ENCODE results near the gene MANSC4. TPM values are rescaled to one million over a fixed set of nuclear protein-coding genes. Genes with fewer than 3 reads are reported as not detected.

The MANSC4 gene
- total and polyA plus RNA-seq, 2 of the 13 experiments (the other 11 are each of a cell fraction or from before 2014, with no cell fraction given), result not detected

GRCh38 chr12:27782481-27782880, 2.4 kb upstream of the MANSC4 start:
- FAIRE-seq (no peak), ATAC-seq (no peak), DNase-seq (ENCODE audit: low spot score) (no peak)
- Histone ChIP-seq H2AFZ (ENCODE audit: low read length) (no peak overlapping the region), H3K27ac (ENCODE audit: extremely low read length, insufficient read depth, low read length) (no peak overlapping the region), H3K4me2 (ENCODE audit: low read depth, low read length) (no peak overlapping the region), H3K4me3 (replicated peaks in 1 of 3; ENCODE audit: insufficient read depth in 1 of 3, low read depth in 2 of 3, low read length in 3 of 3) (no peak overlapping the region), H3K4me1 (ENCODE audit: insufficient read depth, low read length) (peaks cover 34% of the 10 kb centered on the region), H3K36me3 (replicated peaks in 1 of 2; ENCODE audit: control insufficient read depth in 1 of 2, insufficient read depth in 2 of 2, low read length in 2 of 2) (no peaks in the 10 kb centered on the region; a peak in 1 of 5 replicates), H3K27me3 (ENCODE audit: control insufficient read depth in 1 of 2, insufficient read depth in 2 of 2, low read length in 2 of 2) (no peaks in the 10 kb centered on the region), H3K9ac (ENCODE audit: insufficient read depth, low read depth, low read length) (no peak overlapping the region), H3K79me2 (ENCODE audit: insufficient read depth, low read length) (peaks cover 31% of the 10 kb centered on the region), H4K20me1 (ENCODE audit: insufficient read depth, low read length) (no peaks in the 10 kb centered on the region), H3K9me3 (ENCODE audit: low read length) (no peaks in the 10 kb centered on the region)
- in situ Hi-C loops (cut with HindIII; ENCODE audit: extremely low pct_ligation_motif_present, low pct_unique_long_range_greater_than_20kb), result no loop called here
- TF ChIP-seq, protein P1, sequence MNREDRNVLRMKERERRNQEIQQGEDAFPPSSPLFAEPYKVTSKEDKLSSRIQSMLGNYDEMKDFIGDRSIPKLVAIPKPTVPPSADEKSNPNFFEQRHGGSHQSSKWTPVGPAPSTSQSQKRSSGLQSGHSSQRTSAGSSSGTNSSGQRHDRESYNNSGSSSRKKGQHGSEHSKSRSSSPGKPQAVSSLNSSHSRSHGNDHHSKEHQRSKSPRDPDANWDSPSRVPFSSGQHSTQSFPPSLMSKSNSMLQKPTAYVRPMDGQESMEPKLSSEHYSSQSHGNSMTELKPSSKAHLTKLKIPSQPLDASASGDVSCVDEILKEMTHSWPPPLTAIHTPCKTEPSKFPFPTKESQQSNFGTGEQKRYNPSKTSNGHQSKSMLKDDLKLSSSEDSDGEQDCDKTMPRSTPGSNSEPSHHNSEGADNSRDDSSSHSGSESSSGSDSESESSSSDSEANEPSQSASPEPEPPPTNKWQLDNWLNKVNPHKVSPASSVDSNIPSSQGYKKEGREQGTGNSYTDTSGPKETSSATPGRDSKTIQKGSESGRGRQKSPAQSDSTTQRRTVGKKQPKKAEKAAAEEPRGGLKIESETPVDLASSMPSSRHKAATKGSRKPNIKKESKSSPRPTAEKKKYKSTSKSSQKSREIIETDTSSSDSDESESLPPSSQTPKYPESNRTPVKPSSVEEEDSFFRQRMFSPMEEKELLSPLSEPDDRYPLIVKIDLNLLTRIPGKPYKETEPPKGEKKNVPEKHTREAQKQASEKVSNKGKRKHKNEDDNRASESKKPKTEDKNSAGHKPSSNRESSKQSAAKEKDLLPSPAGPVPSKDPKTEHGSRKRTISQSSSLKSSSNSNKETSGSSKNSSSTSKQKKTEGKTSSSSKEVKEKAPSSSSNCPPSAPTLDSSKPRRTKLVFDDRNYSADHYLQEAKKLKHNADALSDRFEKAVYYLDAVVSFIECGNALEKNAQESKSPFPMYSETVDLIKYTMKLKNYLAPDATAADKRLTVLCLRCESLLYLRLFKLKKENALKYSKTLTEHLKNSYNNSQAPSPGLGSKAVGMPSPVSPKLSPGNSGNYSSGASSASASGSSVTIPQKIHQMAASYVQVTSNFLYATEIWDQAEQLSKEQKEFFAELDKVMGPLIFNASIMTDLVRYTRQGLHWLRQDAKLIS (CRISPR knock-in tag; IDR thresholded peaks at IDR 0.05), result no peak
- TF ChIP-seq SRSF1 (optimal IDR thresholded peaks at IDR 0.05; ENCODE audit: low read depth, low read length), result no peak
- TF ChIP-seq, protein P2, sequence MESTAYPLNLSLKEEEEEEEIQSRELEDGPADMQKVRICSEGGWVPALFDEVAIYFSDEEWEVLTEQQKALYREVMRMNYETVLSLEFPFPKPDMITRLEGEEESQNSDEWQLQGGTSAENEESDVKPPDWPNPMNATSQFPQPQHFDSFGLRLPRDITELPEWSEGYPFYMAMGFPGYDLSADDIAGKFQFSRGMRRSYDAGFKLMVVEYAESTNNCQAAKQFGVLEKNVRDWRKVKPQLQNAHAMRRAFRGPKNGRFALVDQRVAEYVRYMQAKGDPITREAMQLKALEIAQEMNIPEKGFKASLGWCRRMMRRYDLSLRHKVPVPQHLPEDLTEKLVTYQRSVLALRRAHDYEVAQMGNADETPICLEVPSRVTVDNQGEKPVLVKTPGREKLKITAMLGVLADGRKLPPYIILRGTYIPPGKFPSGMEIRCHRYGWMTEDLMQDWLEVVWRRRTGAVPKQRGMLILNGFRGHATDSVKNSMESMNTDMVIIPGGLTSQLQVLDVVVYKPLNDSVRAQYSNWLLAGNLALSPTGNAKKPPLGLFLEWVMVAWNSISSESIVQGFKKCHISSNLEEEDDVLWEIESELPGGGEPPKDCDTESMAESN (CRISPR knock-in tag; conservative IDR thresholded peaks at IDR 0.05), result no peak
- no peak for TF ChIP-seq EP300 (IDR thresholded peaks at IDR 0.05; ENCODE audit: low read depth in 2 of 2, low read length in 2 of 2)
- TF ChIP-seq EP300 (CRISPR knock-in tag; IDR thresholded peaks at IDR 0.05; ENCODE audit: borderline replicate concordance), result no peak
- TF ChIP-seq, protein P3, sequence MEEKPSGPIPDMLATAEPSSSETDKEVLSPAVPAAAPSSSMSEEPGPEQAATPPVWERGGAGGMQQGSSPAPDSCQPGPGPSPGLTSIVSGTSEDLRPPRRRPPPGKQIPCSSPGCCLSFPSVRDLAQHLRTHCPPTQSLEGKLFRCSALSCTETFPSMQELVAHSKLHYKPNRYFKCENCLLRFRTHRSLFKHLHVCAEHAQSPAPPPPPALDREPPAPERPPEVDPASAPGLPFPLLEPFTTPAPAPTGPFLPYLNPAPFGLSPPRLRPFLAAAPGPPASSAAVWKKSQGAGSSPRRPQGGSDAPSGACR (CRISPR knock-in tag; IDR thresholded peaks at IDR 0.05), result no peak
- TF ChIP-seq AGO2 (optimal IDR thresholded peaks at IDR 0.05; ENCODE audit: low read depth, low read length), result no peak
- TF ChIP-seq ZBTB1 (CRISPR knock-in tag; IDR thresholded peaks at IDR 0.05; ENCODE audit: borderline replicate concordance), result no peak
- TF ChIP-seq ZFP41 (CRISPR knock-in tag; IDR thresholded peaks at IDR 0.05; ENCODE audit: borderline replicate concordance), result no peak
- TF ChIP-seq ZNF713 (CRISPR knock-in tag; IDR thresholded peaks at IDR 0.05), result no peak
- no peak for TF ChIP-seq ATM (IDR thresholded peaks at IDR 0.05; ENCODE audit: borderline replicate concordance)
- no peak for TF ChIP-seq MXD4 (CRISPR knock-in tag; IDR thresholded peaks at IDR 0.05)
- no peak for TF ChIP-seq SRF (IDR thresholded peaks at IDR 0.05; ENCODE audit: low read depth, low read length)
- no peak for TF ChIP-seq IKZF4 (CRISPR knock-in tag; IDR thresholded peaks at IDR 0.05; ENCODE audit: borderline replicate concordance, low read depth, not compliant biosample characterization)
- no peak for TF ChIP-seq JARID2 (CRISPR knock-in tag; IDR thresholded peaks at IDR 0.05; ENCODE audit: insufficient replicate concordance)
- no TSS peak for BruUV-seq (replicated peaks)
- ChIA-PET CTCF (ENCODE audit: low intra/inter-chr PET ratio, low total read pairs) (no interaction called here), POLR2A (no interaction called here)
- WGBS (ENCODE audit: low lambda C conversion rate), result 100% methylated on average over 1 of the region's 1 CpG
- intact Hi-C loops (cut with micrococcal nuclease; ENCODE audit: unreplicated experiment), result no loop called here
